Gastroesophageal sphincter (tissue), 3 donors: ENCODE data around the gene PRIM2.

Source experiments
- POLR2A ChIP-seq, 2 donors: fragments of 450-650 bp; IDR thresholded peaks; one replicate each; pipeline ENCODE4 v1.6.1; 2017; ENCODE audit warnings: antibody characterized with exemption in 2 of 2, mild to moderate bottlenecking in 2 of 2, moderate library complexity in 1 of 2
- TF ChIP-seq, protein P1 (sequence below), 4 experiments: fragments of 200-600 bp in 2 of 4; fragments of 450-650 bp in 2 of 4; sonication (generic) in 1 of 4; IDR thresholded peaks; one replicate each; pipeline ENCODE4 v1.5.1; 2017 to 2019; ENCODE audit warnings: antibody characterized with exemption in 4 of 4, mild to moderate bottlenecking in 2 of 4, moderate library complexity in 2 of 4

DNA sequence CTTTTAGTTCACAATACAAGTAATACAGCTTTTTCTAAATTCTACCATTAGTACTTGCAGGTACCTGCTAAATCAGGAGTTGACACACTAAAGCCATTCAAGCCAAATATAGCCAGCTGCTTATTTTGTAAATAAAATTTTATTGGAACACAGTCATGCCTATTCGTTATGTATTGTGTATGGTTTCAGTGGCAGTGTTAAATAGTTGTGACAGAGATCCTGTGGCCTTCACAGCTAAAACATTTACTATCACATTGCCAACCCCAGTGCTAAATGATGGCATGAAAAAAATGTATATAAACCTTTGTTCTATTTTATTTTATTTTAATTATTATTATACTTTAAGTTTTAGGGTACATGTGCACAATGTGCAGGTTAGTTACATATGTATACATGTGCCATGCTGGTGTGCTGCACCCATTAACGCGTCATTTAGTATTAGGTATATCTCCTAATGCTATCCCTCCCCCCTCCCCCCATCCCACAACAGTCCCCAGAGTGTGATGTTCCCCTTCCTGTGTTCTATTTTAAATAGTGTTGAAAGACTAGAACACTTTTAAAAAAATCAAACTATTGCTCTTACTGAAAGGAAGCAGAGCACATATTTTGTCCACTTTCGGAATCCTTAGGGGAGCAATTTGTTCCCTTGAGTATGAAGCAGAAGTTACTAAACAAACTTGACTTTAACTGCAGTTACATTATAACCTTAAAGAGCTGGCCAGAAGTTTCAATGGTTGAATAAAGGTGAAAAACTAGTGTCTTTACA is 115.7 kb downstream of the PRIM2 start:
- TF ChIP-seq, protein P1, sequence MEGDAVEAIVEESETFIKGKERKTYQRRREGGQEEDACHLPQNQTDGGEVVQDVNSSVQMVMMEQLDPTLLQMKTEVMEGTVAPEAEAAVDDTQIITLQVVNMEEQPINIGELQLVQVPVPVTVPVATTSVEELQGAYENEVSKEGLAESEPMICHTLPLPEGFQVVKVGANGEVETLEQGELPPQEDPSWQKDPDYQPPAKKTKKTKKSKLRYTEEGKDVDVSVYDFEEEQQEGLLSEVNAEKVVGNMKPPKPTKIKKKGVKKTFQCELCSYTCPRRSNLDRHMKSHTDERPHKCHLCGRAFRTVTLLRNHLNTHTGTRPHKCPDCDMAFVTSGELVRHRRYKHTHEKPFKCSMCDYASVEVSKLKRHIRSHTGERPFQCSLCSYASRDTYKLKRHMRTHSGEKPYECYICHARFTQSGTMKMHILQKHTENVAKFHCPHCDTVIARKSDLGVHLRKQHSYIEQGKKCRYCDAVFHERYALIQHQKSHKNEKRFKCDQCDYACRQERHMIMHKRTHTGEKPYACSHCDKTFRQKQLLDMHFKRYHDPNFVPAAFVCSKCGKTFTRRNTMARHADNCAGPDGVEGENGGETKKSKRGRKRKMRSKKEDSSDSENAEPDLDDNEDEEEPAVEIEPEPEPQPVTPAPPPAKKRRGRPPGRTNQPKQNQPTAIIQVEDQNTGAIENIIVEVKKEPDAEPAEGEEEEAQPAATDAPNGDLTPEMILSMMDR (IDR thresholded peaks at IDR 0.05), result no peak
- no peak for TF ChIP-seq POLR2A (IDR thresholded peaks at IDR 0.05)
